ENCODE measurements around the gene UBAP2. TPM values are rescaled to one million over a fixed set of nuclear protein-coding genes. Genes with fewer than 3 reads are reported as not detected.

The UBAP2 gene
- total RNA-seq, 1 experiment from 2014 or later: 7.1 TPM

GRCh38 chr9:33946779-33947535, 101.7 kb downstream of the UBAP2 start:
- H3K4me3 ChIP-seq: no peak overlapping the region
- H3K9me3 ChIP-seq: no peaks in the 10 kb centered on the region
- H3K27me3 ChIP-seq: no peaks in the 10 kb centered on the region
- DNase-seq: peak; percentile 71
- H3K36me3 ChIP-seq: peaks cover 23% of the 10 kb centered on the region

- Histone ChIP-seq H3K27me3 (no peaks in the 10 kb centered on the region), H3K36me3 (peaks cover 28% of the 10 kb centered on the region), H3K9me3 (no peaks in the 10 kb centered on the region), H3K4me3 (no peak overlapping the region)
- DNase-seq: no peak
Observed at GRCh38 chr9:33943389-33943788, 105.3 kb downstream of the UBAP2 start.

GRCh38 chr9:33942471-33943083, 106.1 kb downstream of the UBAP2 start:
- no peak for DNase-seq
- Histone ChIP-seq H3K27me3 (no peaks in the 10 kb centered on the region), H3K36me3 (peaks cover 28% of the 10 kb centered on the region), H3K9me3 (no peaks in the 10 kb centered on the region), H3K4me3 (no peak overlapping the region)

- no peak for DNase-seq
- H3K9me3 ChIP-seq: no peaks in the 10 kb centered on the region
- H3K27me3 ChIP-seq: no peaks in the 10 kb centered on the region
- peaks cover 27% of the 10 kb centered on the region for H3K36me3 ChIP-seq
- no peak overlapping the region for H3K4me3 ChIP-seq
Observed at GRCh38 chr9:33939924-33940874, 108.5 kb downstream of the UBAP2 start.

- peaks cover 6% of the 10 kb centered on the region for H3K36me3 ChIP-seq
- H3K9me3 ChIP-seq: no peaks in the 10 kb centered on the region
- H3K4me3 ChIP-seq: no peak overlapping the region
- H3K27me3 ChIP-seq: no peaks in the 10 kb centered on the region
- DNase-seq: no peak
Observed at GRCh38 chr9:33934188-33934878, 114.4 kb downstream of the UBAP2 start.

GRCh38 chr9:33932078-33932807, 116.4 kb downstream of the UBAP2 start:
- peaks cover 6% of the 10 kb centered on the region for H3K36me3 ChIP-seq
- no peak for DNase-seq

GRCh38 chr9:33931326-33931725, 117.4 kb downstream of the UBAP2 start:
- DNase-seq: no peak
- no peak overlapping the region for H3K4me3 ChIP-seq
- H3K27me3 ChIP-seq: no peaks in the 10 kb centered on the region
- peaks cover 6% of the 10 kb centered on the region for H3K36me3 ChIP-seq
- H3K9me3 ChIP-seq: no peaks in the 10 kb centered on the region

More at GRCh38 chr9:33932078-33932807, 116.4 kb downstream of the UBAP2 start:
- Histone ChIP-seq H3K4me3 (no peak overlapping the region), H3K27me3 (no peaks in the 10 kb centered on the region), H3K9me3 (no peaks in the 10 kb centered on the region)

GRCh38 chr9:33927694-33928093, 121.0 kb downstream of the UBAP2 start:
- H3K4me3 ChIP-seq: no peak overlapping the region

GRCh38 chr9:33926746-33927485, 121.8 kb downstream of the UBAP2 start:
- Histone ChIP-seq H3K9me3 (no peaks in the 10 kb centered on the region), H3K36me3 (peaks cover 13% of the 10 kb centered on the region), H3K4me3 (no peak overlapping the region), H3K27me3 (no peaks in the 10 kb centered on the region)
- DNase-seq: no peak

More at GRCh38 chr9:33927694-33928093, 121.0 kb downstream of the UBAP2 start:
- Histone ChIP-seq H3K9me3 (no peaks in the 10 kb centered on the region), H3K27me3 (no peaks in the 10 kb centered on the region), H3K36me3 (peaks cover 6% of the 10 kb centered on the region)
- DNase-seq: no peak

- peaks cover 29% of the 10 kb centered on the region for H3K36me3 ChIP-seq
- no peak overlapping the region for H3K4me3 ChIP-seq
- peak; percentile 14 for DNase-seq
Observed at GRCh38 chr9:33924978-33925797, 123.5 kb downstream of the UBAP2 start.

GRCh38 chr9:33923998-33924701, 124.5 kb downstream of the UBAP2 start:
- Histone ChIP-seq H3K36me3 (peaks cover 39% of the 10 kb centered on the region), H3K9me3 (no peaks in the 10 kb centered on the region), H3K27me3 (no peaks in the 10 kb centered on the region), H3K4me3 (no peak overlapping the region)
- DNase-seq: no peak

More at GRCh38 chr9:33924978-33925797, 123.5 kb downstream of the UBAP2 start:
- no peaks in the 10 kb centered on the region for H3K27me3 ChIP-seq
- H3K9me3 ChIP-seq: no peaks in the 10 kb centered on the region

GRCh38 chr9:33923079-33923478, 125.6 kb downstream of the UBAP2 start:
- H3K9me3 ChIP-seq: no peaks in the 10 kb centered on the region
- no peak overlapping the region for H3K4me3 ChIP-seq
- H3K36me3 ChIP-seq: peaks cover 46% of the 10 kb centered on the region
- DNase-seq: no peak
- H3K27me3 ChIP-seq: no peaks in the 10 kb centered on the region

- Histone ChIP-seq H3K36me3 (peaks cover 46% of the 10 kb centered on the region), H3K9me3 (no peaks in the 10 kb centered on the region), H3K27me3 (no peaks in the 10 kb centered on the region), H3K4me3 (no peak overlapping the region)
- peak; percentile 28 for DNase-seq
Observed at GRCh38 chr9:33921967-33922895, 126.5 kb downstream of the UBAP2 start.

Data from MG63 (cell line).